Body of pancreas (tissue), 4 donors: Measurements from ENCODE around the gene BDKRB1. TPM values are rescaled to one million over a fixed set of nuclear protein-coding genes. Genes with fewer than 3 reads are reported as not detected.

Experiments used
- ATAC-seq: fragments of 150-250 bp; one replicate; pipeline ENCODE4 v1.9.1; 2016
- DNase-seq, 4 donors: peaks; one replicate each; pipeline ENCODE4 v3.0.0-alpha.2; 2019
- H3K27ac ChIP-seq, 4 donors: fragments of 200-600 bp; sonication (generic); 1 replicate in 3 of 4; 2 replicates in 1 of 4; pipeline versions ENCODE4 v1.5.1 to v1.6.1; 2016 to 2019; ENCODE audit warnings: mild to moderate bottlenecking in 1 of 4, mixed read lengths in 1 of 4, moderate library complexity in 1 of 4
- H3K27me3 ChIP-seq, 2 donors: fragments of 200-600 bp; sonication (generic); one replicate each; pipeline ENCODE4 v1.6.0; 2016; ENCODE audit warnings: mild to moderate bottlenecking in 1 of 2
- H3K36me3 ChIP-seq, 2 donors: fragments of 200-600 bp; sonication (generic); replicated peaks in 1 of 2; 2 replicates each; pipeline ENCODE4 v1.5.1; 2016; ENCODE audit warnings: low read depth in 2 of 2; ENCODE audit not compliant: insufficient read depth in 1 of 2
- H3K4me1 ChIP-seq: fragments of 200-600 bp; sonication (generic); one replicate; pipeline ENCODE4 v1.6.0; 2016
- H3K4me3 ChIP-seq, 2 donors: fragments of 200-600 bp; sonication (generic); 1 replicate in 1 of 2; 2 replicates in 1 of 2; pipeline ENCODE4 v1.5.1; 2016 to 2019
- H3K9me3 ChIP-seq, 3 donors: fragments of 200-600 bp; sonication (generic); 1 replicate in 2 of 3; 2 replicates in 1 of 3; pipeline ENCODE4 v1.5.1; 2016
- POLR2A ChIP-seq, 3 donors: fragments of 450-650 bp; IDR thresholded peaks; one replicate each; pipeline ENCODE4 v1.6.1; 2016; ENCODE audit warnings: antibody characterized with exemption in 3 of 3, mild to moderate bottlenecking in 2 of 3
- WGBS, 2 donors: methylation state at CpG; one replicate each; pipeline ENCODE4 v1.1.5; 2017; 5-methylcytosine and 5-hydroxymethylcytosine counted together
- intact Hi-C: fragments of 100-400 bp; cut with DNase I; formaldehyde crosslinking; loops from one replicate; pipeline ENCODE4 v1.15.1; 2023
- total RNA-seq, 2 donors: library from RNA; depleted of rRNA; stranded (reverse); fragments of >200 nt; gene quantifications; one replicate each; pipeline ENCODE4 v1.1.0, GENCODE V29; 2016
- TF ChIP-seq, protein P1 (sequence below), 7 experiments: fragments of 450-650 bp in 4 of 7; fragments of 200-600 bp in 3 of 7; sonication (generic) in 3 of 7; IDR thresholded peaks; one replicate each; pipeline ENCODE4 v1.5.1; 2016 to 2019; ENCODE audit warnings: antibody characterized with exemption in 7 of 7

Gene BDKRB1
- total RNA-seq, 2 donors from 2014 or later: not detected

- DNase-seq (peak; percentile 76 to 86 (median 81)), ATAC-seq (peak; percentile 74)
- H3K27me3 ChIP-seq: no peaks in the 10 kb centered on the region
- no peaks in the 10 kb centered on the region for H3K9me3 ChIP-seq
- no peak overlapping the region for H3K4me3 ChIP-seq
- intact Hi-C loops: no loop called here
- TF ChIP-seq, protein P1, sequence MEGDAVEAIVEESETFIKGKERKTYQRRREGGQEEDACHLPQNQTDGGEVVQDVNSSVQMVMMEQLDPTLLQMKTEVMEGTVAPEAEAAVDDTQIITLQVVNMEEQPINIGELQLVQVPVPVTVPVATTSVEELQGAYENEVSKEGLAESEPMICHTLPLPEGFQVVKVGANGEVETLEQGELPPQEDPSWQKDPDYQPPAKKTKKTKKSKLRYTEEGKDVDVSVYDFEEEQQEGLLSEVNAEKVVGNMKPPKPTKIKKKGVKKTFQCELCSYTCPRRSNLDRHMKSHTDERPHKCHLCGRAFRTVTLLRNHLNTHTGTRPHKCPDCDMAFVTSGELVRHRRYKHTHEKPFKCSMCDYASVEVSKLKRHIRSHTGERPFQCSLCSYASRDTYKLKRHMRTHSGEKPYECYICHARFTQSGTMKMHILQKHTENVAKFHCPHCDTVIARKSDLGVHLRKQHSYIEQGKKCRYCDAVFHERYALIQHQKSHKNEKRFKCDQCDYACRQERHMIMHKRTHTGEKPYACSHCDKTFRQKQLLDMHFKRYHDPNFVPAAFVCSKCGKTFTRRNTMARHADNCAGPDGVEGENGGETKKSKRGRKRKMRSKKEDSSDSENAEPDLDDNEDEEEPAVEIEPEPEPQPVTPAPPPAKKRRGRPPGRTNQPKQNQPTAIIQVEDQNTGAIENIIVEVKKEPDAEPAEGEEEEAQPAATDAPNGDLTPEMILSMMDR (IDR thresholded peaks at IDR 0.05): peak; percentile 83 to 93 (median 90)
- TF ChIP-seq POLR2A (IDR thresholded peaks at IDR 0.05): no peak
- peaks cover 22% of the 10 kb centered on the region for H3K4me1 ChIP-seq
- H3K36me3 ChIP-seq: no peaks in the 10 kb centered on the region
- H3K27ac ChIP-seq: peak overlapping the region in 3 of 4 donors; percentile 49 to 74 (median 74)
- WGBS, 2 donors: 13% methylated on average over 17 of the region's 17 CpGs
These were observed 19.4 kb downstream of the BDKRB1 start for GRCh38 chr14:96275177-96276112.

DNA sequence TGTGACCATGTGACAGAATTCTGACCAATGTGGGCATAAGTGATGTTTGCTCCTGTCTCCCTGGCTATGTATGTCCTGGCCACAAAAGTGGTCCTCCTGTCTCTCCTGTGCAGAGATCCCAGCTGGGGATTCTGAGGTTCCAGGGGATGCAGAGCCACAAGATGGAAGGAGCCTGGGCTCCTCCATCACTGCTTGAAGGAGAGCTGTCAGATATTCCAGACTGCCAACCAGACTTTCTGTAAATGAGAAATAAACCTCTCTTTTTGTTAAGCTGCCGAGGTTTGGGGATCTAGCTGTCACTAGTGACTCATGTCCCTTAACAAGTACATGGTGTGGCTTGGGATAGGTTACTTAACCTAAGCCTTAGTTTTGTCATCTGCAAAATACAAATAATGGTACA lies 21.9 kb downstream of the BDKRB1 start:
- DNase-seq: no peak
- H3K27me3 ChIP-seq: no peaks in the 10 kb centered on the region
- 80 to 100% methylated on average over 1 of the region's 1 CpG for WGBS, 2 donors
- no peaks in the 10 kb centered on the region for H3K36me3 ChIP-seq
- no peaks in the 10 kb centered on the region for H3K9me3 ChIP-seq
- H3K27ac ChIP-seq: no peak overlapping the region
- TF ChIP-seq POLR2A (IDR thresholded peaks at IDR 0.05): no peak
- TF ChIP-seq, protein P1 (IDR thresholded peaks at IDR 0.05): no peak
- H3K4me1 ChIP-seq: peaks cover 22% of the 10 kb centered on the region
- ATAC-seq: no peak
- intact Hi-C loops: no loop called here
- H3K4me3 ChIP-seq: no peak overlapping the region

DNA sequence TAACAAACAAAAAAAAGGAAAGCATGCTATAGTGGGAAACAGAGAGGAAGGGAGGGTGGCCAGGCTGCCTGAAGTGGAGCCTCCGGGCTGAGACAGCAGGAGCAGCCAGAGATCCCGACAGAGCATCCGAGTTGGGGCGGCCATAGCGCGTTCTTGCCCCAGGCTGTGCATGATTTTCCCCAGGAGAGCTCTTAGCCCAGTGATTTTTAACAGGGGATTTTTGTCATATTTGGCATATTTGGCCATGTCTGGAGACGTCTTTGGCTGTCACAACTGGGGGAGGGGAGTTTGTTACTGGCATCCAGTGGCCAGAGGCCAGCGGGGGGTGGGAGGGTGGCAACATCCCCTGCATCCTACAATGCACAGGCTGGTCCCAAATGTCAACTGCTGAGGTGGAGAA lies 23.6 kb downstream of the BDKRB1 start:
- DNase-seq: no peak
- H3K9me3 ChIP-seq: no peaks in the 10 kb centered on the region
- H3K4me1 ChIP-seq: peaks cover 14% of the 10 kb centered on the region
- intact Hi-C loops: no loop called here
- no peaks in the 10 kb centered on the region for H3K36me3 ChIP-seq
- H3K27ac ChIP-seq: no peak overlapping the region
- no peak for ATAC-seq
- H3K27me3 ChIP-seq: no peaks in the 10 kb centered on the region
- no peak overlapping the region for H3K4me3 ChIP-seq
- TF ChIP-seq POLR2A (IDR thresholded peaks at IDR 0.05): no peak
- TF ChIP-seq, protein P1 (IDR thresholded peaks at IDR 0.05): no peak
- 82 to 87% methylated on average over 8 of the region's 8 CpGs for WGBS, 2 donors

- peaks cover 17% of the 10 kb centered on the region for H3K4me1 ChIP-seq
- no peaks in the 10 kb centered on the region for H3K27me3 ChIP-seq
- no peaks in the 10 kb centered on the region for H3K9me3 ChIP-seq
- H3K36me3 ChIP-seq: no peaks in the 10 kb centered on the region
- H3K4me3 ChIP-seq: no peak overlapping the region
- ATAC-seq (no peak), DNase-seq (no peak)
- intact Hi-C loops: no loop called here
- WGBS, 2 donors: 96 to 98% methylated on average over 2 of the region's 2 CpGs
- no peak overlapping the region for H3K27ac ChIP-seq
- TF ChIP-seq, protein P1 (IDR thresholded peaks at IDR 0.05): no peak
These were observed 24.1 kb downstream of the BDKRB1 start for GRCh38 chr14:96280104-96280503.
